Measurements from ENCODE around the gene SND1.

Gene SND1

GRCh38 chr7:127760436-127761031, 108.5 kb downstream of the SND1 start:
- no peaks in the 10 kb centered on the region for H3F3A ChIP-seq (ENCODE audit: insufficient read depth)
- no peak overlapping the region for H2AFZ ChIP-seq (ENCODE audit: low read depth, low read length, severe bottlenecking)
- no peak overlapping the region for H3K4me3 ChIP-seq (ENCODE audit: insufficient read depth, low read length, poor library complexity, severe bottlenecking)
- no peaks in the 10 kb centered on the region for H3K36me3 ChIP-seq (ENCODE audit: low read length)
- H3K9me2 ChIP-seq (replicated peaks; ENCODE audit: insufficient read depth, low read length): no peaks in the 10 kb centered on the region
- H3K79me2 ChIP-seq (ENCODE audit: insufficient read depth, low read length): peaks cover 62% of the 10 kb centered on the region
- no peak overlapping the region for H3K27ac ChIP-seq (ENCODE audit: low read depth, low read length)
- no peaks in the 10 kb centered on the region for H3K9me3 ChIP-seq (ENCODE audit: insufficient read depth, low read length)
- H3K4me2 ChIP-seq (ENCODE audit: low read depth, low read length, poor library complexity, severe bottlenecking): no peak overlapping the region
- no peak for TF ChIP-seq EZH2phosphoT487 (conservative IDR thresholded peaks at IDR 0.05; ENCODE audit: low read length)
- no peak for TF ChIP-seq CTCF (IDR thresholded peaks at IDR 0.05; ENCODE audit: insufficient read depth, low read length, poor library complexity, severe bottlenecking)
- no peak overlapping the region for H3K9ac ChIP-seq (ENCODE audit: low read length)
- 0 out of 2 replicates have a peak, but pooled peaks cover 4% of the 10 kb centered on the region for H4K20me1 ChIP-seq (ENCODE audit: low read depth, low read length)
- H3K27me3 ChIP-seq (ENCODE audit: low read length): no peaks in the 10 kb centered on the region

- TF ChIP-seq CTCF (IDR thresholded peaks at IDR 0.05; ENCODE audit: insufficient read depth, low read length, poor library complexity, severe bottlenecking) (no peak), EZH2phosphoT487 (conservative IDR thresholded peaks at IDR 0.05; ENCODE audit: low read length) (no peak)
- Histone ChIP-seq H3K27me3 (ENCODE audit: low read length) (no peaks in the 10 kb centered on the region), H4K20me1 (ENCODE audit: low read depth, low read length) (0 out of 2 replicates have a peak, but pooled peaks cover 4% of the 10 kb centered on the region), H3K4me3 (ENCODE audit: insufficient read depth, low read length, poor library complexity, severe bottlenecking) (no peak overlapping the region), H3K9me3 (ENCODE audit: insufficient read depth, low read length) (no peaks in the 10 kb centered on the region), H2AFZ (ENCODE audit: low read depth, low read length, severe bottlenecking) (no peak overlapping the region), H3K36me3 (ENCODE audit: low read length) (no peaks in the 10 kb centered on the region), H3K9me2 (replicated peaks; ENCODE audit: insufficient read depth, low read length) (no peaks in the 10 kb centered on the region), H3K79me2 (ENCODE audit: insufficient read depth, low read length) (peaks cover 59% of the 10 kb centered on the region), H3F3A (ENCODE audit: insufficient read depth) (no peaks in the 10 kb centered on the region), H3K4me2 (ENCODE audit: low read depth, low read length, poor library complexity, severe bottlenecking) (no peak overlapping the region), H3K27ac (ENCODE audit: low read depth, low read length) (no peak overlapping the region), H3K9ac (ENCODE audit: low read length) (no peak overlapping the region)
Measured at GRCh38 chr7:127761196-127761595, 109.2 kb downstream of the SND1 start.

- H4K20me1 ChIP-seq (ENCODE audit: low read depth, low read length): 0 out of 2 replicates have a peak, but pooled peaks cover 4% of the 10 kb centered on the region
- H3K4me2 ChIP-seq (ENCODE audit: low read depth, low read length, poor library complexity, severe bottlenecking): no peak overlapping the region
- peaks cover 51% of the 10 kb centered on the region for H3K79me2 ChIP-seq (ENCODE audit: insufficient read depth, low read length)
- no peaks in the 10 kb centered on the region for H3F3A ChIP-seq (ENCODE audit: insufficient read depth)
- TF ChIP-seq CTCF (IDR thresholded peaks at IDR 0.05; ENCODE audit: insufficient read depth, low read length, poor library complexity, severe bottlenecking) (no peak), EZH2phosphoT487 (conservative IDR thresholded peaks at IDR 0.05; ENCODE audit: low read length) (no peak)
- H2AFZ ChIP-seq (ENCODE audit: low read depth, low read length, severe bottlenecking): no peak overlapping the region
- H3K9ac ChIP-seq (ENCODE audit: low read length): no peak overlapping the region
- H3K9me3 ChIP-seq (ENCODE audit: insufficient read depth, low read length): no peaks in the 10 kb centered on the region
- no peaks in the 10 kb centered on the region for H3K27me3 ChIP-seq (ENCODE audit: low read length)
- no peak overlapping the region for H3K4me3 ChIP-seq (ENCODE audit: insufficient read depth, low read length, poor library complexity, severe bottlenecking)
- no peaks in the 10 kb centered on the region for H3K36me3 ChIP-seq (ENCODE audit: low read length)
- no peaks in the 10 kb centered on the region for H3K9me2 ChIP-seq (replicated peaks; ENCODE audit: insufficient read depth, low read length)
- H3K27ac ChIP-seq (ENCODE audit: low read depth, low read length): no peak overlapping the region
Measured at GRCh38 chr7:127764681-127765080, 112.7 kb downstream of the SND1 start.

All from SU-DHL-6 (cell line).